Endothelial cell of hepatic sinusoid (primary cell): Measurements from ENCODE around the gene ATP5F1D.
"Not testable (repeated sequence)": the region's sequence is repeated elsewhere in the genome, so short reads cannot be mapped to it uniquely, and the experiment has no call there.

Experiments used
- in situ Hi-C: cut with HindIII; loops from 2 replicates; pipeline ENCODE4 v1.10.0; 2017; ENCODE audit warnings: low sequenced_read_pairs

ATP5F1D gene

DNA sequence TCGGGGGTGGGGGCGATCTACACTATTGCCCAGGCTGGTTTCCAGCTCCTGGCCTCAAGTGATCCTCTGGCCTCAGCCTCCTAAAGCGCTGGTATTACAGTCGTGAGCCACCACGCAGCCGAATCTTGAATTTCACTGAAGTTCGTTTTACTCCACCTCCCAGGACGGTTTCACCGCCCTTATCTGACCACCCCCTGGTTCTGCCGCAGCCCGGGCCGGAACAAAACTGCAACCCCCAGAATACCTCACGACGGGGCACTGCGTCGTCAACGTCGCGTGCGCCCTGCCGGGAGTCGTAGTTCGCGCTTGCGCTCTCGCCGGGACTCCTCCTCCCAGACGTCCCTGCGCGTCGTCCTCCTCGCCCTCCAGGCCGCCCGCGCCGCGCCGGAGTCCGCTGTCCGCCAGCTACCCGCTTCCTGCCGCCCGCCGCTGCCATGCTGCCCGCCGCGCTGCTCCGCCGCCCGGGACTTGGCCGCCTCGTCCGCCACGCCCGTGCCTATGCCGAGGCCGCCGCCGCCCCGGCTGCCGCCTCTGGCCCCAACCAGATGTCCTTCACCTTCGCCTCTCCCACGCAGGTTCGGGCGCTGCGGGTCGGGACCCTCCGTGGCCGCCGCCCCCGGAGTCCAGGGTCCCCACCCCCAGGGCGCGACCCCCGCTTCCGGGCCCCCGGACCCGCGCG lies at the start of gene ATP5F1D:
ATP5F1D (plus strand) TSS at position 335 of the 679 bp plus-strand sequence; CDS start at position 435, 100 bp downstream.
- in situ Hi-C loops: no loop called here

DNA sequence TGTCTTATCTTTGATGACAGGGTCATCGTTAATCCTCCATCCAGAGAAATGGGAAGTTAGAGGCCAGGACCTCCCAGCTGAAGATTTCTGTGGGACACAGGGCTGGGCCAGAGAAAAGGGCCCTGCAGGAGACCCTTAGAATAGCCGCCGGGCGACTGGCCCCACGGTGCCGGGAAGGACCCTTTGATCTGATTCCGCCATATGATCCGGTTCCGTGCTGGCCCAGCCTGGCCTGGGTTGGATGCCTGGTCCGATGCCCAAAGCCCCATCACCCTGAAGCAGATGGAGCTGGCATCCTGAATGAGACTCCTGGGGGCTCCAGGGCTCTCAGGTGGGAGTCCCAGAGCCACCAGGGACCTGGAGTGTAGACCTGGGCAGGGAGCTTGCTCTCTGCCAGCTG lies 42.0 kb upstream of the ATP5F1D start:
- in situ Hi-C loops: no loop called here

DNA sequence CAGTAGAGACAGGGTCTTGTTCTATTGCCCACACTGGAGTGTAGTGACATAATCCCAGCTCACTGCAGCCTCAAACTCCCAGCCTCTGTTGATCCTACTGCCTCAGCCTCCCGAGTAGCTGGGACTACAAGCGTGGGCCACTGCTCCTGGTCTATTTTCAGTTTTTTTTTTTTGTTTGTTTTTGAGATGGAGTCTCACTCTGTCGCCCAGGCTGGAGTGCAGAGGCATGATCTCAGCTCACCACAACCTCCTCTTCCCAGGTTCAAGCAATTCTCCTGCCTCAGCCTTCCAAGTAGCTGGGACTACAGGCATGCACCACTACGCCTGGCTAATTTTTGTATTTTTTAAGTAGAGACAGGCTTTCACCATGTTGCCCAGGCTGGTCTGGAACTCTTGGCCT lies 40.9 kb upstream of the ATP5F1D start:
- in situ Hi-C loops: not testable (repeated sequence)

DNA sequence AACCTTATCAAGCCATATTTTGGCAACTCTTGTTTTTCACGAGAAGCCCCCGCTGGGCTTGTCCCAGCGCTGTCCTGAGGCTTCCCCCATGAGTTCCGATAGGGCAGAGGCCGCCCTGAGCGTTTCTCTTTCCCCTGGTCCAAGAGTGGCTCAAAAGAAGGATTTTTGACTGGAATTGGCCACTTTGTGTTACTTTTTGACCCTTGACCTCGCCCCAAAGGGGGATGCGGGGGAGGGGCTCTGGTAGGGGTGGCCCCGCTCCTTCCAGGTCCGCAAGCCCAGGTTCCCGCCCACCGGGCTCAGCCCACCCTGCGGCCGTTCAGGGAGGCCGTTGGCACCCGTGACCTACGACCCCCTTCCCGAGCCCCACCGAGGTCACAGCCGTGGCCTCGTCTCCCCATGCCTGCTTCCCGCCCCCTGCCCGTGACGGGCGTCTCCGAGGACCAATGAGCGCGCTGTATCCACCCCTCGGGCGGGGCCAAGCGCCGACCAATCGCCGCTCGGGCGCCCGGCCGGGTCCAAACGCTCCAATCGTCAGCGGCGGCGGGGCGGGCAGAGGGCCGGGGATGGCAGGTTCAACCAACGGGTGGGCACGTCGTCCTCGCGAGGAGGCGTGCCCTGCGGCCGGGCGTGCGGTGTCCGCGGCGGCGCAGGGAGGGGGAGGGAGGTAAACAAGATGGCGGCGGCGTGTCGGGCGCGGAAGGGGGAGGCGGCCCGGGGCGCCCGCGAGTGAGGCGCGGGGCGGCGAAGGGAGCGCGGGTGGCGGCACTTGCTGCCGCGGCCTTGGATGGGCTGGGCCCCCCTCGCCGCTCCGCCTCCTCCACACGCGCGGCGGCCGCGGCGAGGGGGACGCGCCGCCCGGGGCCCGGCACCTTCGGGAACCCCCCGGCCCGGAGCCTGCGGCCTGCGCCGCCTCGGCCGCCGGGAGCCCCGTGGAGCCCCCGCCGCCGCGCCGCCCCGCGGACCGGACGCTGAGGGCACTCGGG lies 36.1 kb upstream of the ATP5F1D start, which contains the start of gene STK11:
STK11 (plus strand) TSS at position 665 of the 986 bp plus-strand sequence. CDS start 1,136 bp downstream, outside the sequence.
- in situ Hi-C loops: no loop called here

DNA sequence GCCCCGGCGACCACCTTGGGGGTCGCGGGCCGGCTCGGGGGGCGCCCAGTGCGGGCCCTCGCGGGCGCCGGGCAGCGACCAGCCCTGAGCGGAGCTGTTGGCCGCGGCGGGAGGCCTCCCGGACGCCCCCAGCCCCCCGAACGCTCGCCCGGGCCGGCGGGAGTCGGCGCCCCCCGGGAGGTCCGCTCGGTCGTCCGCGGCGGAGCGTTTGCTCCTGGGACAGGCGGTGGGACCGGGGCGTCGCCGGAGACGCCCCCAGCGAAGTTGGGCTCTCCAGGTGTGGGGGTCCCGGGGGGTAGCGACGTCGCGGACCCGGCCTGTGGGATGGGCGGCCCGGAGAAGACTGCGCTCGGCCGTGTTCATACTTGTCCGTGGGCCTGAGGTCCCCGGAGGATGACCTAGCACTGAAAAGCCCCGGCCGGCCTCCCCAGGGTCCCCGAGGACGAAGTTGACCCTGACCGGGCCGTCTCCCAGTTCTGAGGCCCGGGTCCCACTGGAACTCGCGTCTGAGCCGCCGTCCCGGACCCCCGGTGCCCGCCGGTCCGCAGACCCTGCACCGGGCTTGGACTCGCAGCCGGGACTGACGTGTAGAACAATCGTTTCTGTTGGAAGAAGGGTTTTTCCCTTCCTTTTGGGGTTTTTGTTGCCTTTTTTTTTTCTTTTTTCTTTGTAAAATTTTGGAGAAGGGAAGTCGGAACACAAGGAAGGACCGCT lies 35.2 kb upstream of the ATP5F1D start:
- in situ Hi-C loops: no loop called here

DNA sequence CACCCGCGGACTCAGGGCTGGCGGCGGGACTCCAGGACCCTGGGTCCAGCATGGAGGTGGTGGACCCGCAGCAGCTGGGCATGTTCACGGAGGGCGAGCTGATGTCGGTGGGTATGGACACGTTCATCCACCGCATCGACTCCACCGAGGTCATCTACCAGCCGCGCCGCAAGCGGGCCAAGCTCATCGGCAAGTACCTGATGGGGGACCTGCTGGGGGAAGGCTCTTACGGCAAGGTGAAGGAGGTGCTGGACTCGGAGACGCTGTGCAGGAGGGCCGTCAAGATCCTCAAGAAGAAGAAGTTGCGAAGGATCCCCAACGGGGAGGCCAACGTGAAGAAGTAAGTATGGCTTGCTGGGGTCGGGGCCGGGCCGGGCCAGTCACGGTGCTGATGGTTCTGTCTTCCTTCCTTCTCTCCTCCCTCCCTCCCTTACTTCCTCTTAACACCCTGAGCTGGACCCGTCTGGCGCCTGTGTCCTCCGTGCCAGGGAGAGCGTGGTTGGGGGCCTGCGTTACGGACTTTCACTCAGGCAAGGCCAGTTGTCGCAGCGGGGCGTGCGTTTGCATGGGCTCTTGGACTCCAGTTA lies 34.6 kb upstream of the ATP5F1D start:
- in situ Hi-C loops: no loop called here

DNA sequence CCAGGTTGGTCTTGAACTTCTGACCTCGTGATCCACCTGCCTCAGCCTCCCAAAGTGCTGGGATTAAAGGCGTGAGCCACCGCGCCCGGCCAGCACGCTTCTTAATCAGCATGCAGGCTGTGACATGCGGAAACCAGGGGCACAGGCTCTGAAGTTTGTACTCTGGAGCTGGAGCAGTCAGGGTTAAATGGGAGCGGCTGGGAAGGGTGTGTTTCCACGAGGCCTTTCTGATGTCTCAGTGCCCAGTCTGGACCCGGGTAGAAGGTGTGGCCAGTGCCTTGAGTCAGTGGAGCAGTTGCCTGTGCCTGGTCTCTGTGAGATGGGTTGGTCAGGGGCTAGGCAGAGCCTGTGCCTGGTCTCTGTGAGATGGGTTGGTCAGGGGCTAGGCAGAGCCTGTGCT lies 32.7 kb upstream of the ATP5F1D start:
- in situ Hi-C loops: not testable (repeated sequence)

DNA sequence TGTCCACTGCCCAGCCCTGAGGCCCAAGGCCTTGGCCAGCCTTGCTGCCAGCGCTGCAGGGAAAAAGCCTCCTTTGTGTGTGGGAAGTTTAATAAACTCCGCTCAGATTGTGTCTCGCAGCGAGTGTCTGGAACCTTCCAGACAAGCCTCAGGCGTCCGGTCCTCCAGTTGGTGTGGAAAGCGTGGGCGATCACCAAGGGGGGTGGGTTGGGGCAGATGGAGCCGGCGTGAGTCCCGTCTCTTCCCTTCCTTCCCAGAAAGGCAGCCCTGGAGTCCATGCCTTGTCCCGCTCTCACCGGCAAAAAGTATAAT lies 31.4 kb upstream of the ATP5F1D start:
- in situ Hi-C loops: no loop called here

DNA sequence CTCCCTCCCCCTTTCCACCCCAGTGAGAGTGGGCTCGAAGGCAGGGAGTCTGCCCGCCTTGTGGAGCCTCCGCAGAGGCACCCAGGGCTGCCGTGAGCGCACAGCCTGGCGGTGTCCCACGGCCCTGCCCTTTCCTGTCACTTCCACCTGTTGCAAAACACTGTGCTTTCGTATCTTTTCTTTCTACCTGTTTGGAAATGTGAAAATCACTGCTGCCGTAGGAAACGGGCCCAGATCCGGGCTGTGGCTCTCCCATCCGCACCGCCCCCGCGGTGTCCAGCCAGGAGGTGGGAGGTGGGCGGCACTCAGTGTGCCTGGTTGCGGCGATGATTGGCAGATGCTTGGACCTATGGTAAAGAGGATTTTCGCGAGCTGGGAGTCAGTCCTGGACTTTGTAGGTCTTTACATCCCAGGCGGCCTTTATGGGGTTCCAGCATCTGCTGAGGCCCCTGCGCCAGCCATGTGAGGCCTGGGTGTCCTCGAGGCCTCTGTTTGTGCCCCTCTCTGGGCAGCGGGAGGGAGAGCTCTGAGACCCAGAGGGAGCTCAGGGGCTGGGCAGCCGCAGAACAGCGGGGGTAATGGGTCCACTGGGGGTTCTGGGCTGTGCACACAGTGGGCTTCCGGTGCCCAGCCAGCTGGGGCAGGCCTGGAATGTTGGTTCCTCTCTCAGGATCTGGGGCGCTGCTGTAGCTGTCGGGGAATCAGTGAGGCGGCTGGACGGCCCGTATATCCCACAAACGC lies 29.9 kb upstream of the ATP5F1D start:
- in situ Hi-C loops: no loop called here

DNA sequence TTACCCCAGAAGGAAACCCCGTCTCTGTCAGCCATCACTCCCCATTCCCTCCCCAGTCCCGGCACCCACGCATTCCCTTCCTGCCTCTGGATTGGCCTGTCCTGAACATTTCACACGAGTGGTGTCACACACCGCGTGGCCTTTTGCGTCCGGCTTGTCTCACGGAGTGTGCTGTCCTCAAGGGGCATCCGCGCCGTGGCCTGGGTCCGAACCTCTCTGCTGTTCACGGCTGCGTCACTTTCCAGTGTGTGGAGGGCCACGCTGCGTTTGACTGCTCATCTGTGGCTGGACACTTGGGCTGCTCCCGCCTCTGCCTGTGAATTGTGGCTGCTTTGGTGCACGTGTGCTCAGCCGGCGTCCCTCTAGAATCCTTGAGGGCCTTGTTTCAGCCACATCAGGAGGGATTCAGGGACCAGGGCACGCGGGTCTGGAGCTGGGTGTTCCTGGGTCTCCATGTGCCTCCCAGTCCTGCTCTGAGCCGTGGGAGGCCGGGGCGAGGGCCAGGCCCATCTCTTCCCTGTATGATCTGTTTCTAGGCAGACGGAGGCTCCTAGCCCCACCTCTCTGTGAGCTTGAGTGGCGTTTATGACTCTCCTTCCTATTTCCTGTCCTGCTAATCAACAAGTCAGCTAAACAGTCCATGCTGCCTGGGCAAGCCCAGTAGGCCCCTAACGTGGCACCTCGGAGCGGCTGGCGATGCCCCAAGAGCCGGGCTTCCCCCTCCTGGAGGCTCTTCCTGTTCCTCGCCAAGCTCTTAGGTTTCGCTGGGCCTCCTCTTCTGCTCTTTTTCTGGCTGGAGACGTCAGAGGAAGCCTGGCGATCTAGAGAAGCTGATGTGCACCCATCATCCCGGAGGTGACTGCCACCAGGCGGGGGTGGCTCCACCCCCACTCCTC lies 27.9 kb upstream of the ATP5F1D start:
- in situ Hi-C loops: no loop called here

DNA sequence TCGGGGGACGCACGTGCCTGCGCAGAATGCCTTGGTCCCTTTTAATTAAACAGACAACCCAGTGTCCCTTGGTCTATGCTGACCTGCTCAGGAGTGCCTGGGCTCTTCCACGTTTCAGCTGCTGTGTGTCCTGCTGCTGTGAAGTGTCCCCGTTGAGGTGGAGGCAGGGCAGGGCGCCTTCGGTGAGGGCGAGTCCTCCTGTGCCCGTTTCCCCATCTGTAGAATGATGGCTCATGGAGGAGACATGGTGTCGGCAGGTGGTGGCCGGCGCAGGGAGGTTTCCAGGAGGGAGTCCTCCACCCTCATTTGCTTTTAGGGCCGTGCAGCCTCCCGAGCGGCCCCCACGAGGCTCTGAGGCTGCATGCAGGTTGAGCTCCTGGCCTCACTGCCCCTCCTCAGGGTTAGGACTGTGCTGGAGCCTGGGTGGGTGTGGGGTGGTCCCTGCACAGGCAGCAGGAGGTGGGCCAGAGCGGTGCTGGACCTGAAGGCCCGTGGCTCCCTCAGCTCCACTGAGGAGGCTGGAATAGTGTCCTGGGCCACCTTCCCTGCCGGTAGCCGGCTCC lies 27.2 kb upstream of the ATP5F1D start:
- in situ Hi-C loops: no loop called here

DNA sequence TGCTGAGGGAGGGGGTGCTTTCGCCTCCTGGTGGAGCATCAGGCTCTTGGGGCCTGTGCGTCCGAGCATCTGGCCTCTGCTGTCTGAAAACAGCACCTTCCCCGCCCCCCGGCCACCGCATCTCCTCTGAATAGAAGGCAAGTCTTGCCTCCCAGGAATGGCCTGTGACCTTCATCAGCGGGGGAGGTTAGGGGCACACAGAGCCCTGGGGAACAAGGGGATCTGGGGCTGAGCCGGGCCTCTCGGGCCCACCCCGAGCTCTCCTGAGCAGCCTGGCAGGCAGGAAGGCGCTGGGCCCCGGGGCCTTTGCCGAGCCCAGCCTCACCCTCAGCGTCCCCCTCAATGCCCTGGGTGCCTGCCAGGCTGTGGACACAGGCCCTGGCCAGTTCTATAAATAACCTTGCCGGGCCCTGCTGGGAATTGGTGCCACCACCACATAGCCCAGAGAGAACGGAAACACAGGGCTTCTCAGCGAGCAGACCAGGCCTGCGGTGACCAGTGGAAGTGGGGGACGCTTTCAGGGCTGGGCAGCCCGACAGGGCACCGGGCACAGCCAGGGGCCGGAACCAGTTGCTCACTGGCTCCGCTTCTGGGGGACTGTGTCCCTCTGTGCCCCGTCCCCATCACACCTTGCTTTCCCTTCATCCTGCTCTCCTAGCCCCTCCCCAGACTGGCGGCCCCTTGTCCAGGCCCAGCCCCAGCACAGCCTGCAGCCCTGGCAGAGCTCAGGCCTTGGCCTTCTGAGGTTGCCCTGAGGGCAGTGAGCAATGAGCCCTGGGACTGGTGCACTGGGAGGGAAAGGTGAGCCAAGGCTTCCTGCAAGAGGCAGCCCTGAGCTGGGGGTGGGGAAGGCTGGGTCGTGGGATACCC lies 26.5 kb upstream of the ATP5F1D start:
- in situ Hi-C loops: no loop called here

DNA sequence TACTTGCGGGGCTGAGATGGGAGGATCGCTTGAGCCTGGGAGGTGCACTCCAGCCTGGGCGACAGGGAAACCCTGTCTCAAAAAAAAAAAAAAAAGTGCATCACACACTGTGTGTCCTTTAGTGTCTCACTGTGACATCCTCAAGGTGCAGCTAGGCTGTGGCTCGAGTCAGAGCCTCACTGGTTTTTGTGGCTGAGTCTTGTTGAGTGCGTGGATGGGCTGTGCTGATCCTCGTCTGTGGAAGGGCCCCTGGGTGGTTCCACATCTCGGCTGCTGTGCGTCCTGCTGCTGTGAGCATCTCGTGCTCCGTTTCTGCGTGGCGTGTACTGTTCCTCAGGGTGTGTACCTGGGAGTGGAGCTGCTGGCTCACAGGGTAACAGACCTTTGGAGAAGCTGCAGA lies 24.8 kb upstream of the ATP5F1D start:
- in situ Hi-C loops: no loop called here

DNA sequence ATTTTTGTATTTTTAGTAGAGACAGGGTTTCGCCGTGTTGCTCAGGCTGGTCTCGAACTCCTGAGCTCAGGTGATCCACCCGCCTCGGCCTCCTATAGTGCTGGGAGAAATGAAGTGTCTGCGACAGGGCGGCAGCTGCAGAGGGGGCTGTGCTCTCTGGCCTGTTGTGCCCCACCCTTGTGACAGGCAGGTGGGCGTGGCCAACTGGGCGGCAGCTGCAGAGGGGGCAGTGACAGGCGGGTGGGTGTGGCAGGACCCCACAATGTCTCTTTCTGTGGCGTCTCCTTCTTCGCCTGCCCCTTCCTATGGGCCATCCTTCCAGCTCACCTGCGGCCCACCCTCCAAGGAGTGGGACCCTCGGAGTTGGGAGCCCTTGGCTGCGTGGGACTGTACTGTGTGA lies 24.2 kb upstream of the ATP5F1D start:
- in situ Hi-C loops: no loop called here

DNA sequence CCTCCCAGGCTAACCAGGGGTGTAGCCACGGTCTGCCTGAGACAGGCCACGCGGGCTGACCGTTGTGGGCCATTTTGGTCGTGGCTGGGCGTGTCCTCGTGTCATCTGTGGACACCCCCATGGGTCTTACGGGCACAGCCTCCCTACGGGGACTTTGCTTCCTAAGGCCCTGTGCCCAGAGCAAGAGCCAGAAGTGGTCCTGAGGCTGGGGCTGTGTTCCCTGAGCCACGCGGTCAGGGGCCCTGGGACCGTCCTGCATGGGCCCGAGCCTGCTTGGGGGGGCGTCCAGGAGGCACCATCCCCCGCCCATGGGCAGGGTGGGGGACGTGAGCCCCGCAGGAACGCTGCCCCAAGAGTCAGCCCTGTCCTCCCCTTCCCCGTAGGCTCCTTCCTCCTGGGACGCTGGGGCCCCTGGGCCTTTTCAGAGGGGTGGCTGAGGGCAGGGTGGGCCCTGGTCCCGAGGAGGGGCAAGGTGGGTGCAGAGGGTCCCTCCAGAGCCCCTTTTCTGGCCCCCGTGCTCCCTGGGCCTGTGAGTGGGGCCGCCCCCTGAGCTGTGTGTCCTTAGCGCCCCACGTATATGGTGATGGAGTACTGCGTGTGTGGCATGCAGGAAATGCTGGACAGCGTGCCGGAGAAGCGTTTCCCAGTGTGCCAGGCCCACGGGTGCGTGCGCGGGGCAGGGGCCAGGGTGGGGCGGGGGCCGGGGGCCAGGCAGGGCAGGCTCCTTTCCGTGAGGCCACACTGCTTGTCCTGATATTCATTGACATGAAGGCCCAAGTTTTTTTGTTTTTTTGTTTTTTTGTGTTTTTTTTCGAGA lies 22.6 kb upstream of the ATP5F1D start:
- in situ Hi-C loops: no loop called here

DNA sequence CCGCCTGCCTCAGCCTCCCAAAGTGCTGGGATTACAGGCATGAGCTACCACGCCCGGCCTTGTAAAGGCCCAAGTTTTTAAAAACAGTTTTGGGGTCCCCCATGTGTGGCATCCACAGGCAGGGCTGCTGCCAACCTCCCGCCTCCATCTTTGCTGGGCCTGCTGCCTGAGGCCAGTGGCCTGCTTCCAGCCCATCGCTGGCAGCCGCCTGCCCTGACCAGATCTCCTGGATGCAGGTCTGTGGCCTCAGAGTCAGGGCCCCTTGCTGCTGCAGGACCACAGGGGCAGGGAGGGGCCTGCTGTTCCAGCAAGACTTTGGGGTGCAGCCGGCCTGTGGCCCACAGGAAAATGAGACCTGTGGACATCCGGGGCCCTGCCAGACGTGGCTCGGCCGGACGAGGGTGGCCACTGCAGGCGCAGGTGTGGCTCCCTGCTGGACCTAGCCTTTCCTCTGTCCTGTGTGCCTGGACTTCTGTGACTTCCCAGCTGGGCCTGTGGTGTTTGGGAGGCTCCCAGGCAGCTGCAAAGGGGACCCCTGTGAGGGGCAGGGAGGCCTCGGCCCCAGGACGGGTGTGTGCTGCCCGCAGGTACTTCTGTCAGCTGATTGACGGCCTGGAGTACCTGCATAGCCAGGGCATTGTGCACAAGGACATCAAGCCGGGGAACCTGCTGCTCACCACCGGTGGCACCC lies 21.6 kb upstream of the ATP5F1D start:
- in situ Hi-C loops: no loop called here

DNA sequence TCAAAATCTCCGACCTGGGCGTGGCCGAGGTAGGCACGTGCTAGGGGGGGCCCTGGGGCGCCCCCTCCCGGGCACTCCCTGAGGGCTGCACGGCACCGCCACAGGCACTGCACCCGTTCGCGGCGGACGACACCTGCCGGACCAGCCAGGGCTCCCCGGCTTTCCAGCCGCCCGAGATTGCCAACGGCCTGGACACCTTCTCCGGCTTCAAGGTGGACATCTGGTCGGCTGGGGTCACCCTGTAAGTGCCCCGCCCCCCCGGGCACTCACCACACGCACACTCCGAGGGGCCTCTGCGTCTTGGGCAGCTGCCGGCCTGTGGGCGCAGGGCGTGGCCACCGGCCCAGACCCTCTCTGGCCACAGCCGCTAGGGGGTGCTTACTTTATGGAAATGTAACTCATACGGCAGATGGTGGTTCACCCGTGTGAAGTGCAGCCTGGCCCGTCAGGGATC lies 21.0 kb upstream of the ATP5F1D start:
- in situ Hi-C loops: no loop called here
